Tibial artery (tissue), 4 donors: ENCODE measurements around the gene RBM33.

ENCODE experiments used
- DNase-seq, 2 donors: peaks; one replicate each; pipeline ENCODE4 v3.0.0-alpha.2; 2019
- H3K27ac ChIP-seq, 2 donors: fragments of 200-600 bp; sonication (generic) in 1 of 2; 1 replicate in 1 of 2; 2 replicates in 1 of 2; pipeline ENCODE4 v1.5.1; 2018 to 2019; ENCODE audit warnings: mild to moderate bottlenecking in 1 of 2
- H3K27me3 ChIP-seq, 2 donors: fragments of 200-600 bp; sonication (generic) in 1 of 2; one replicate each; pipeline versions ENCODE4 v1.5.1 to v1.6.0; 2016 to 2019
- H3K36me3 ChIP-seq, 3 donors: fragments of 200-600 bp; sonication (generic) in 2 of 3; one replicate each; pipeline ENCODE4 v1.5.1; 2016 to 2019; ENCODE audit warnings: mild to moderate bottlenecking in 2 of 3
- H3K4me1 ChIP-seq, 4 donors: fragments of 200-600 bp; sonication (generic) in 2 of 4; 1 replicate in 3 of 4; 2 replicates in 1 of 4; pipeline ENCODE4 v1.5.1; 2016 to 2019
- H3K4me3 ChIP-seq, 2 donors: fragments of 200-600 bp; sonication (generic) in 1 of 2; 1 replicate in 1 of 2; 2 replicates in 1 of 2; pipeline ENCODE4 v1.5.1; 2018 to 2019; ENCODE audit warnings: mild to moderate bottlenecking in 2 of 2
- H3K9me3 ChIP-seq, 3 donors: fragments of 200-600 bp; sonication (generic) in 1 of 3; one replicate each; pipeline ENCODE4 v1.5.1; 2016 to 2019
- CTCF ChIP-seq, 2 experiments: fragments of 200-600 bp in 1 of 2; fragments of 450-650 bp in 1 of 2; IDR thresholded peaks; one replicate each; pipeline ENCODE4 v1.5.1; 2017 to 2019; ENCODE audit warnings: antibody characterized with exemption in 2 of 2, mild to moderate bottlenecking in 1 of 2, moderate library complexity in 1 of 2
- intact Hi-C: fragments of 100-400 bp; cut with DNase I; formaldehyde crosslinking; loops from one replicate; pipeline ENCODE4 v1.15.0; 2023; ENCODE audit warnings: low total_unique reads

Gene RBM33

GRCh38 chr7:155652156-155653114 lies 8.0 kb downstream of the RBM33 start:
- H3K4me1 ChIP-seq = peaks cover 0 to 58% (median 14%) of the 10 kb centered on the region in 4 donors

GRCh38 chr7:155653803-155654202 lies 9.3 kb downstream of the RBM33 start:
- peaks cover 5 to 7% (median 6%) of the 10 kb centered on the region in 3 donors for H3K9me3 ChIP-seq
- no peak overlapping the region for H3K4me3 ChIP-seq
- no peak for TF ChIP-seq CTCF (IDR thresholded peaks at IDR 0.05)
- peaks cover 0 to 9% (median 6%) of the 10 kb centered on the region in 3 donors for H3K36me3 ChIP-seq
- peaks cover 0 to 62% (median 14%) of the 10 kb centered on the region in 4 donors for H3K4me1 ChIP-seq
- H3K27me3 ChIP-seq = no peaks in the 10 kb centered on the region
- no peak for DNase-seq
- no peak overlapping the region for H3K27ac ChIP-seq
- intact Hi-C loops = no loop called here

More at GRCh38 chr7:155652156-155653114, 8.0 kb downstream of the RBM33 start:
- Histone ChIP-seq H3K4me3 (no peak overlapping the region), H3K27ac (no peak overlapping the region), H3K27me3 (no peaks in the 10 kb centered on the region), H3K36me3 (peaks cover 9 to 23% (median 20%) of the 10 kb centered on the region in 3 donors), H3K9me3 (peaks cover 5 to 15% (median 8%) of the 10 kb centered on the region in 3 donors)
- intact Hi-C loops = no loop called here
- TF ChIP-seq CTCF (IDR thresholded peaks at IDR 0.05) = no peak
- DNase-seq = no peak

GRCh38 chr7:155656891-155657290 lies 12.4 kb downstream of the RBM33 start:
- no peak for DNase-seq
- no peaks in the 10 kb centered on the region for H3K27me3 ChIP-seq
- intact Hi-C loops = no loop called here
- peaks cover 0 to 58% (median 10%) of the 10 kb centered on the region in 4 donors for H3K4me1 ChIP-seq
- TF ChIP-seq CTCF (IDR thresholded peaks at IDR 0.05) = no peak
- no peak overlapping the region for H3K4me3 ChIP-seq
- no peaks in the 10 kb centered on the region for H3K36me3 ChIP-seq
- H3K9me3 ChIP-seq = no peaks in the 10 kb centered on the region
- H3K27ac ChIP-seq = no peak overlapping the region

GRCh38 chr7:155660059-155660757 lies 15.7 kb downstream of the RBM33 start:
- intact Hi-C loops = no loop called here
- Histone ChIP-seq H3K27me3 (no peaks in the 10 kb centered on the region), H3K9me3 (no peaks in the 10 kb centered on the region), H3K4me1 (peaks cover 0 to 52% (median 9%) of the 10 kb centered on the region in 4 donors), H3K4me3 (no peak overlapping the region), H3K27ac (no peak overlapping the region), H3K36me3 (peaks cover 0 to 2% (median 2%) of the 10 kb centered on the region in 3 donors)
- no peak for DNase-seq
- no peak for TF ChIP-seq CTCF (IDR thresholded peaks at IDR 0.05)

- Histone ChIP-seq H3K9me3 (no peaks in the 10 kb centered on the region), H3K36me3 (peaks cover 0 to 7% (median 3%) of the 10 kb centered on the region in 3 donors), H3K4me1 (peaks cover 0 to 52% (median 10%) of the 10 kb centered on the region in 4 donors), H3K27me3 (no peaks in the 10 kb centered on the region), H3K27ac (no peak overlapping the region), H3K4me3 (no peak overlapping the region)
- TF ChIP-seq CTCF (IDR thresholded peaks at IDR 0.05) = no peak
- intact Hi-C loops = no loop called here
- DNase-seq = no peak
Observed at GRCh38 chr7:155660758-155661093, 16.3 kb downstream of the RBM33 start.
